HepG2 (cell line): ENCODE measurements around the gene TMEM231. TPM values are rescaled to one million over a fixed set of nuclear protein-coding genes. Genes with fewer than 3 reads are reported as not detected.

Experiments used
- DR1 ChIP-seq: sonication (generic); formaldehyde crosslinking; IDR thresholded peaks from 2 replicates; pipeline ENCODE4 v1.8.0; 2021; ENCODE audit warnings: mild to moderate bottlenecking, missing genetic modification reagents, inconsistent platforms
- HES4 ChIP-seq: sonication (generic); formaldehyde crosslinking; IDR thresholded peaks from 2 replicates; pipeline ENCODE4 v1.9.0; 2021; ENCODE audit warnings: mild to moderate bottlenecking, missing genetic modification reagents, borderline replicate concordance
- JUNB ChIP-seq: sonication (generic); formaldehyde crosslinking; IDR thresholded peaks from 2 replicates; pipeline ENCODE4 v1.8.0; 2022; ENCODE audit warnings: missing genetic modification reagents, mild to moderate bottlenecking, borderline replicate concordance
- KAT2B ChIP-seq: fragments of 150-350 bp; IDR thresholded peaks from 2 replicates; pipeline ENCODE4 v1.6.1; 2014; ENCODE audit warnings: low read depth, low read length, borderline replicate concordance
- KDM4B ChIP-seq: sonication (generic); formaldehyde crosslinking; IDR thresholded peaks from 2 replicates; pipeline ENCODE4 v1.4.0; 2020; ENCODE audit warnings: missing genetic modification reagents
- MIXL1 ChIP-seq: IDR thresholded peaks from 2 replicates; pipeline ENCODE4 v1.6.1; 2016
- NFRKB ChIP-seq: fragments of 450-650 bp; IDR thresholded peaks from 2 replicates; pipeline ENCODE4 v1.6.1; 2017
- RNF2 ChIP-seq: fragments of 450-650 bp; conservative IDR thresholded peaks from 2 replicates; pipeline ENCODE4 v1.6.1; 2016; ENCODE audit warnings: low read depth
- SAFB2 ChIP-seq: sonication (generic); formaldehyde crosslinking; IDR thresholded peaks from 2 replicates; pipeline ENCODE4 v1.5.1; 2020; ENCODE audit warnings: missing genetic modification reagents, low read depth, mild to moderate bottlenecking, borderline replicate concordance
- XRCC5 ChIP-seq: fragments of 200-400 bp; formaldehyde crosslinking; optimal IDR thresholded peaks from 2 replicates; pipeline ENCODE3; 2017; ENCODE audit warnings: mild to moderate bottlenecking, low read length
- YY1 ChIP-seq: IDR thresholded peaks from 2 replicates; pipeline ENCODE4 v1.6.1; 2011; ENCODE audit warnings: low read length, low read depth, moderate library complexity, mild to moderate bottlenecking; ENCODE audit not compliant: insufficient read depth, insufficient replicate concordance
- ZFAT ChIP-seq: sonication (generic); formaldehyde crosslinking; conservative IDR thresholded peaks from 2 replicates; pipeline ENCODE4 v1.8.1; 2023; ENCODE audit warnings: missing genetic modification reagents, inconsistent platforms
- ZMYM3 ChIP-seq: sonication (generic); formaldehyde crosslinking; IDR thresholded peaks from 2 replicates; pipeline ENCODE4 v1.5.1; 2020; ENCODE audit warnings: mild to moderate bottlenecking, missing genetic modification reagents
- ZNF10 ChIP-seq: sonication (generic); formaldehyde crosslinking; IDR thresholded peaks from 2 replicates; pipeline ENCODE4 v1.4.0; 2020; ENCODE audit warnings: mild to moderate bottlenecking, low read depth, missing genetic modification reagents, borderline replicate concordance
- ZNF142 ChIP-seq: sonication (generic); formaldehyde crosslinking; IDR thresholded peaks from 2 replicates; pipeline ENCODE4 v1.4.0; 2020; ENCODE audit warnings: missing genetic modification reagents
- ZNF225 ChIP-seq: sonication (generic); formaldehyde crosslinking; IDR thresholded peaks from 2 replicates; pipeline ENCODE4 v1.4.0; 2020; ENCODE audit warnings: mild to moderate bottlenecking, missing genetic modification reagents
- ZNF232 ChIP-seq: sonication (generic); formaldehyde crosslinking; IDR thresholded peaks from 2 replicates; pipeline ENCODE4 v1.4.0; 2020; ENCODE audit warnings: missing genetic modification reagents, borderline replicate concordance
- ZNF253 ChIP-seq: sonication (generic); formaldehyde crosslinking; IDR thresholded peaks from 2 replicates; pipeline ENCODE4 v1.8.0; 2022; ENCODE audit warnings: mild to moderate bottlenecking, missing genetic modification reagents, borderline replicate concordance
- ZNF263 ChIP-seq: sonication (generic); formaldehyde crosslinking; IDR thresholded peaks from 2 replicates; pipeline ENCODE4 v1.4.0; 2020; ENCODE audit warnings: missing genetic modification reagents
- ZNF30 ChIP-seq: sonication (generic); formaldehyde crosslinking; IDR thresholded peaks from 2 replicates; pipeline ENCODE4 v1.5.0; 2020; ENCODE audit warnings: mild to moderate bottlenecking, missing genetic modification reagents
- ZNF34 ChIP-seq: sonication (generic); formaldehyde crosslinking; IDR thresholded peaks from 2 replicates; pipeline ENCODE4 v1.4.0; 2020; ENCODE audit warnings: mild to moderate bottlenecking, missing genetic modification reagents, borderline replicate concordance
- ZNF556 ChIP-seq: sonication (generic); formaldehyde crosslinking; IDR thresholded peaks from 2 replicates; pipeline ENCODE4 v1.4.0; 2020; ENCODE audit warnings: mild to moderate bottlenecking, missing genetic modification reagents, borderline replicate concordance
- ZNF572 ChIP-seq: sonication (generic); formaldehyde crosslinking; IDR thresholded peaks from 2 replicates; pipeline ENCODE4 v1.5.1; 2020; ENCODE audit warnings: mild to moderate bottlenecking, missing genetic modification reagents
- ZSCAN12 ChIP-seq: sonication (generic); formaldehyde crosslinking; IDR thresholded peaks from 2 replicates; pipeline ENCODE4 v1.9.0; 2021; ENCODE audit warnings: mild to moderate bottlenecking, missing genetic modification reagents
- polyA plus RNA-seq, 8 experiments: library from polyadenylated mRNA; depleted of rRNA in 3 of 8; stranded (reverse) in 7 of 8; unstranded in 1 of 8; fragments of >200 nt; fragmentation: Illumina TruSeq in 4 of 8; extraction: Trizol in 4 of 8; gene quantifications; 2 replicates each; pipeline versions ENCODE4 v1.2.1 to v1.2.3, GENCODE V29; 2011 to 2016; ENCODE audit warnings: low read depth in 4 of 8, missing spikeins in 1 of 8, mixed read lengths in 1 of 8; ENCODE audit not compliant: insufficient read depth in 1 of 8
- total RNA-seq, 5 experiments: library from RNA; depleted of rRNA; stranded (reverse); fragments of >200 nt; fragmentation: Illumina TruSeq; extraction: Trizol; gene quantifications; 2 replicates each; pipeline ENCODE4 v1.2.3, GENCODE V29; 2016; ENCODE audit warnings: low read depth in 1 of 5
- TF ChIP-seq, protein P1 (sequence below): sonication (generic); formaldehyde crosslinking; conservative IDR thresholded peaks from 2 replicates; pipeline ENCODE4 v1.8.0; 2022; ENCODE audit warnings: low read depth, missing genetic modification reagents

TMEM231 gene
- total and polyA plus RNA-seq, 2 of the 13 experiments (the other 11 are each of a cell fraction or from before 2014, with no cell fraction given): 3.5 to 7.4 TPM

DNA sequence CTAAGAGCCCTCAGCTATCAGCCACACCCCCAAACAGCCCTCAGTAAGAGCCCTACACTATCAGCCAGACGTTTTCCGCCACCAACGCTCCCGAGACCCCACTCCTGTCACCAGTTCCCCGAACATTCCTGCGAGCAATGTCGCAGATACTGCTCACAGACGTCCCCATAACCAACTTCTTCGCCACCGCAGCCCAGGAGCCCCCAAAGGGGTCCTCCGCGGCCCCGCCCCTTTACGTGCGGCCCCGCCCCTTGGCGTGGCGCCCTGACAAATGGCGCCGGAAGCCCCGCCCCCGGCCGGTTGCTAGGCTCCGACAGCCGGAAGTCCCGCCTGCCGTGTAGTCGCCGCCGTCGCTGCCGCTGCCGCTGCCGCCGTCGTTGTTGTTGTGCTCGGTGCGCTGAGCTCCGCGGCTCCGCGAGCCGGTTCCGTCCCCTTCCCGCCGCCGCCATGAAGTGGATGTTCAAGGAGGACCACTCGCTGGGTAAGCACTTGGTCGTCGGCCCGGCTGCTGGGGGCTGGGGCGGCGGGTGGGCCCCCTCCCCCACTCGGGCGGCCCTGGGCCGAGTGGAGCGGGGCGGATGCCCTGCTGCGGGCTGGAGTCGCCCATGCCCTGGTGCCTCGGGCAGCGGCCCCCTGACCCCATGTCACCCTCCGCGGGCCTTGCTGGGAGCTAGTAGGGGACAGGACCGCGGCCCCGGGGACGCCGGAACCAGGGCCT is 10.1 kb upstream of the TMEM231 start, which contains the start of gene GABARAPL2 (continued):
- no peak for TF ChIP-seq ZNF10 (CRISPR knock-in tag)
- 0 out of 2 replicates have a peak, but pooled peaks have one; percentile 16 for TF ChIP-seq ZNF225 (CRISPR knock-in tag)
- no peak for TF ChIP-seq ZNF34
- no peak for TF ChIP-seq ZNF572
- TF ChIP-seq ZNF263 (CRISPR knock-in tag): peak; percentile 46; the same call in 1 of the 2 replicates
- TF ChIP-seq ZNF232 (CRISPR knock-in tag): no peak
- TF ChIP-seq SAFB2 (CRISPR knock-in tag): peak; percentile 93
- TF ChIP-seq XRCC5: peak; percentile 59
- 0 out of 2 replicates have a peak, but pooled peaks have one; percentile 29 for TF ChIP-seq KDM4B (CRISPR knock-in tag)
- TF ChIP-seq ZMYM3: no peak
- TF ChIP-seq ZNF142 (CRISPR knock-in tag): peak; percentile 71
- TF ChIP-seq ZNF30 (CRISPR knock-in tag): no peak
- TF ChIP-seq MIXL1: no peak
- TF ChIP-seq RNF2: no peak
- TF ChIP-seq YY1: peak; percentile 89
- TF ChIP-seq ZSCAN12 (CRISPR knock-in tag): no peak
- peak; percentile 75; the same call in 1 of the 2 replicates for TF ChIP-seq ZFAT (CRISPR knock-in tag)
- TF ChIP-seq JUNB (CRISPR knock-in tag): no peak
- TF ChIP-seq, protein P1, sequence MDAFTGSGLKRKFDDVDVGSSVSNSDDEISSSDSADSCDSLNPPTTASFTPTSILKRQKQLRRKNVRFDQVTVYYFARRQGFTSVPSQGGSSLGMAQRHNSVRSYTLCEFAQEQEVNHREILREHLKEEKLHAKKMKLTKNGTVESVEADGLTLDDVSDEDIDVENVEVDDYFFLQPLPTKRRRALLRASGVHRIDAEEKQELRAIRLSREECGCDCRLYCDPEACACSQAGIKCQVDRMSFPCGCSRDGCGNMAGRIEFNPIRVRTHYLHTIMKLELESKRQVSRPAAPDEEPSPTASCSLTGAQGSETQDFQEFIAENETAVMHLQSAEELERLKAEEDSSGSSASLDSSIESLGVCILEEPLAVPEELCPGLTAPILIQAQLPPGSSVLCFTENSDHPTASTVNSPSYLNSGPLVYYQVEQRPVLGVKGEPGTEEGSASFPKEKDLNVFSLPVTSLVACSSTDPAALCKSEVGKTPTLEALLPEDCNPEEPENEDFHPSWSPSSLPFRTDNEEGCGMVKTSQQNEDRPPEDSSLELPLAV (CRISPR knock-in tag): no peak
- peak; percentile 57; the same call in 1 of the 2 replicates for TF ChIP-seq HES4 (CRISPR knock-in tag)
- no peak for TF ChIP-seq NFRKB
- no peak; the same call in 1 of the 2 replicates for TF ChIP-seq ZNF253 (CRISPR knock-in tag)
- peak; percentile 70; the same call in 1 of the 2 replicates for TF ChIP-seq DR1 (CRISPR knock-in tag)
- TF ChIP-seq ZNF556 (CRISPR knock-in tag): peak; percentile 92; the same call in 1 of the 2 replicates
- no peak for TF ChIP-seq KAT2B
